Ovary (tissue), 3 donors: Measurements from ENCODE around the gene LRMDA.

ENCODE experiments used
- CTCF ChIP-seq, 3 donors: fragments of 450-650 bp in 2 of 3; fragments of 200-600 bp in 1 of 3; IDR thresholded peaks; one replicate each; pipeline versions ENCODE4 v1.5.1 to v1.8.0; 2016 to 2022; ENCODE audit warnings: antibody characterized with exemption in 3 of 3, mild to moderate bottlenecking in 1 of 3
- EP300 ChIP-seq: sonication (generic); formaldehyde crosslinking; IDR thresholded peaks from one replicate; pipeline ENCODE4 v1.6.1; 2017; ENCODE audit warnings: antibody characterized with exemption
- donor health status: DM: no; HTN: no; CAD: no.

- TF ChIP-seq CTCF (IDR thresholded peaks at IDR 0.05) (no peak), EP300 (no peak)
Observed at GRCh38 chr10:76209135-76209534, 777.7 kb downstream of the LRMDA start.
